Jurkat, Clone E6-1 (cell line): Measurements from ENCODE around the gene COPS8.

ENCODE experiments used
- DNase-seq: peaks from one replicate; pipeline ENCODE4 v3.0.0-alpha.2; 2011; ENCODE audit warnings: low read depth, low spot score
- H3K4me3 ChIP-seq: 2 replicates; pipeline ENCODE4 v1.5.1; 2011; ENCODE audit warnings: mild to moderate bottlenecking, low read length, control low read depth, moderate library complexity

The COPS8 gene

GRCh38 chr2:237096911-237097310 lies 11.2 kb downstream of the COPS8 start:
- no peak overlapping the region for H3K4me3 ChIP-seq
- no peak for DNase-seq

DNA sequence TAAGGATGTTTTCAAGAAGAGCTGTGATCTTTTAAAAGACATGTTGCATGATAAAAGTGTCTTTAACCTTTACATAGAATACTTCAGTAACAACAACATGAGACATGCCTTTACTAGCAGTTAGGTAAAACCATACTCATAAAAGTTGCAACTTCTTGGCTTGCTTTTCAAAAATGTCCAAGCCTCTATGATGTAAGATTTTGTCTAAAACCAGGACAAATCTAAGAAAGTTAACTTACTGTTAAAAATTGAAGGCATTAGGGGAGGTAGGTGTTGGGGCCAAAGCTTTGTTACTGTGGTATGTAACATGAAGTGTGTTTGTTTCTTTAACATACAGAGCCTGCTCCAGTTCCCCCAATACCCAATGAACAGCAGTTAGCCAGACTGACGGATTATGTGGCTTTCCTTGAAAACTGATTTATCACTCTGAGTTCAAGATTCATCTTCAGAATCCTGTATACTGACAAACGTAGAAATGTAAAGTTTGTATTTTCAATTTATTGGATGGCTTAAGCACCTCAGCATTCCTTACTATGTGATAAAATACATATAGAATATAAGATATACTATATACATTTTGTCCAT lies 11.7 kb downstream of the COPS8 start:
- no peak for DNase-seq
- no peak overlapping the region for H3K4me3 ChIP-seq

DNA sequence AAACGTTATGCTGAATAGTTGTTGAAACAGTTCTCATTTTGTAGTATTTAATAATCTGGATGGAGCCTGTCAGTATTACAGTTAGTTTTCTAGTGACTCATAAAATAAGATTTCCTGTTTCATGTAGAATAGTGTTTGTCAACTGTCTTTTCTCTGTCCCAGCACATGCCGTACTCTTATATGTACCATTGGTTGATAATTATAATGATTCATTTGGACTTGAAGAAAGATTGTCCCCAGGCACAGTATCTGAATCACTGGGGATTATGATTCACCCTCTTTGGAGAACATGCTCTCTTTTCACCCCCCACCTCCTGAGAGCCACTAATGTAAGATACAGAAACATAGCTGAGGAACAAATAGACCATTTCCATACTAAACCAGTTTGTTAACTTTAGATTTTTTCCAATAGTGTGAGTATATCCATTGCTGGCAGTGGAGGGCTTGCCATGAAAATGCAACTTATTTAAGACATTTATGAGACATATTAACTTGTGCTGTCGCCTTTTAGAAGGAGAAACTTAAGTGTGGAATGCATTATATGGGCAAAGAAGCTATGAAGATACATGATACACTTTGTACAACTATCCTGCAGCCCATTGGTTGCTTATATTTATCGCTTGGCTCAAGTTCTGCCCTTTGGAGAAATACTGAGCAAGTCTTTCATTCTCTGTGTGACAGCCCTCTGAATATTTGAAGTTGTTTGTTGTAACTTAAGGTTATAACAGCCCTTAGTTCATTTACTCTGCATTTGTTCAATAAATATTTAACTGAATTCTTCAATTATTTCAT lies 12.4 kb downstream of the COPS8 start:
- no peak overlapping the region for H3K4me3 ChIP-seq
- no peak for DNase-seq

- DNase-seq, result no peak
- no peak overlapping the region for H3K4me3 ChIP-seq
Observed at GRCh38 chr2:237099804-237100203, 14.1 kb downstream of the COPS8 start.

DNA sequence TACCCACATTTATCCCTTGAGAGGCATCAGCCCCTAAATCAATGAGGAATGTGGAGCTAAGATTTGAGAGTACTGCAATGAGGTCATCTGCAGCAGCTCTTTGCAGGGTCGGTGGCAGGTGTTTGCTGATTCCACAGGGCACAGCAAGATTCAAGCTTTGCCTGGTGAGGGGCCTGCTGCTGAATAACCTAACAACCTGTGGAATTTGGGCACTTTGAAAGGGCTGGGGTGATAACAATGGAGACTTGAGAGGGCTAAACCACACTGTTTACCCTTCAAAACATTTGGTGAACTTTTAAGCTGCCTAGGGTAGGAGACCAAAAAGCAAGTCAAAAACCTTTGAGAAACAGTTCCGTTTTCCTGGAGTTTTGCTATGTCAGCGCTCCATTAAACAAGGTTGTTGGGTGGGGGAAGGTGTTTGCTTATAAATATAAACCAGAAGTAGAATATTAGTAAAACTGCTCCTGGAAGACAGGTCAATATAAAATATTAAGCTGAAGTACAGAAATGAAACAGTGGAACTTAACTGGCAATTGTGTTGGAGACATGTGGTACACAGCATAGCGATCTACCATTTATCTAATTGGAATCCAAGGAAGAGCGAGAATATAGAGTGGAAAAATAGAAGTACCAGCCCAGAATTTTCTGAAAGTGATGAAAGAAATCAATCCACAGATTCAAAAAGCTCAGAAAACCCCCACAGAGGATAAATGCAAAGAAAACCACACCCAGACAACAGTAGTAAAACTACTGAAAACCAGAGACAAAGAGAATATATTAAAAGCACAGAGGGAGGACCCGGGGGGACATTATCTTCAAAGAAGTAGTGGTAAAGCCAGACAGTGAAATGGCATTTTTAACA lies 15.7 kb downstream of the COPS8 start:
- no peak for DNase-seq
- H3K4me3 ChIP-seq, result no peak overlapping the region

GRCh38 chr2:237102428-237102827 lies 16.7 kb downstream of the COPS8 start:
- H3K4me3 ChIP-seq, result no peak overlapping the region
- DNase-seq, result no peak

DNA sequence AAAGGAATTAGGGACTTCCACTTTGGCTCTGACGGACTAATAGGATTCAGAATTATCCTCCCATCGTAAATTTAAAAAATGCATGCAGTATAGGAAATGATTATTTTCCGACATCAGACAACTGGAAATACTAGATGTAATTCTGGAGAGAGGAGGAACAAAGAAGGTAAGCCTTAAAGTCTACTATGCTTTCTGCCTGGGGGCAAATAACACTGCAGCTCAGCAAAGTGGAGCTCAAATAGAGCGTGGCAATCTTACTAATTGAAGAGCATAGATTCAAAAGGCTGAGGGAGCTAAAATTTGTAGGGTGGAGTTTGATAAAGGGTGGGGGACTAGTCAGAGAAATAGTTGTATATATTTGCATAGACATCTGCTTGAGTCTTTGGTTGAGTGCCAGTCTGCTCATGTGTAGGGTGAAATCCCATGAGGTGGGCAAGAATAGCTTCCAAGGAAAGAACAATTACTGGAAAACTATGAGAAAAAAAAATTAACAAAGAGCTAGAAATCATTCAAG lies 23.8 kb downstream of the COPS8 start:
- DNase-seq, result no peak

GRCh38 chr2:237113026-237113795 lies 27.5 kb downstream of the COPS8 start:
- H3K4me3 ChIP-seq, result no peak overlapping the region
- no peak for DNase-seq

More for the DNA sequence above, 23.8 kb downstream of the COPS8 start:
- H3K4me3 ChIP-seq, result no peak overlapping the region

GRCh38 chr2:237115870-237116269 lies 30.2 kb downstream of the COPS8 start:
- H3K4me3 ChIP-seq, result no peak overlapping the region
- DNase-seq, result no peak

GRCh38 chr2:237116431-237116830 lies 30.7 kb downstream of the COPS8 start:
- DNase-seq, result no peak
- H3K4me3 ChIP-seq, result no peak overlapping the region

- no peak for DNase-seq
- no peak overlapping the region for H3K4me3 ChIP-seq
Observed at GRCh38 chr2:237118025-237118424, 32.3 kb downstream of the COPS8 start.

DNA sequence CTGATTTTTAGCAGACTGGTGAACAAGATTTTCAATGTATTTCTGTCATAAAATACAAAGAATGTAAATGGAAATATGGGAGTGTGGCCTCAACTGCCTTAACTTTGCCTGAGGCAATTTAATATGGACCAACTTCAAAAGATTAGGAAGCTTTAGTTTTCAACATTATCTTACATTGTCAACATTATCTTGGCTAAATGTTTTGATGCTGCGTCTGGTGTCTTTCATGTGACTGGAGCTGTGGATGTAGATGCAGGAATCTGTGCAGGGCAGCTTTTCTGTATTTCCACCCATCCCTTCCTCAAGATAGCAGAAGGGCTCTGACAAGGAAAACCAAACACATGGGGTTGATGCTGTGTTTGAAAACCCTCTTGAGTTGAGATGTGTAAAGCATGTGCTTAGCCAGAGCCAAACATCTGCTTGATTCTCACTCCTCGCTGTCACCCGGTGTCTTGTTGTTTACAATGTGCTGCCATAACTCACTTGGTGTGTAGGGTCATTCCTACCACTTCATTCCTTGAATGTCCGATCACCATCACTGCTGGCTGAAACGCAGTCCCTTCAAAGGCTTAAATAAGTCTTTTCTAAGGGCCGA lies 33.0 kb downstream of the COPS8 start:
- no peak for DNase-seq
- H3K4me3 ChIP-seq, result no peak overlapping the region

GRCh38 chr2:237120916-237121315 lies 35.2 kb downstream of the COPS8 start:
- no peak for DNase-seq

DNA sequence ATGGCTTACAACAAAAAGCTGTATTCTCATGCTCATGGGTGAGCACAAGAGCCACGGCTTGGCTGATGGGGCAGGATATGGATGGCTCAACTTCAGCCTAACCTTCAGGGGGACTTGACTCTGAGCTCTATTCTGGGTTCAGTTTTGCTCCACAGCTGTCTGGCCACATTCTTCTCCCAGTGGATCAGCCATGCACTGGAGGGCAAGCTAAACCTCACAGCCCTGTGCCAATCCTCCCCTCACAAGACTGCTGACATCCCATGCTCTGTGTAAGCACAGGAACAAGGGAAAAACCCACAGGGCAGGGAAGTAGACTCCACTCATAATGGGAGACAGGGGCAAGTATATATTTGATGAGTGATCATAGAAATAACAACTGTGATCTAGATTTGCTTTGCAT lies 35.6 kb downstream of the COPS8 start:
- no peak for DNase-seq
- H3K4me3 ChIP-seq, result no peak overlapping the region

More at GRCh38 chr2:237120916-237121315, 35.2 kb downstream of the COPS8 start:
- no peak overlapping the region for H3K4me3 ChIP-seq

DNA sequence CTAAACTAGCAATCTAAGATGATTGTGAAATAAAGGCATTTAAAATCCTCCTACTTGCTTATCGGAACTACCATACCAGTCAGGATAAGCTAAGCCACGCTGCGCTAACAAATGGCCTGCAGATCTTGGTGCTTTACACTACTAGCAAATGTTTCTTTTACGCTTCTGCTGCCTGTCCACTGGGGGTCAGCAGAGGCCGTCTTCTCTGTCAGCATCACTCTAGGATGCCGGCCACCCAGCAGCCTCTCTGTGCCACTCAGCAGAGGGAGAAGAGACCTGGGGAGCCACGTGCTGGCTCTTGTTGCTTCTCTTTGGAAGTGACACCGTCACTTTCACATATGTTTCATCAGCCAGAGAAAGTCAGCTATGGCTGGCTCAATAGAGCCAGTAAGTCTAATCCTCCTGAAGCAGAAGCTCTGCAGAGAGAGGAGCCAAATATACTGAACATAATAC lies 36.6 kb downstream of the COPS8 start:
- no peak overlapping the region for H3K4me3 ChIP-seq
- peak; percentile 49 for DNase-seq

DNA sequence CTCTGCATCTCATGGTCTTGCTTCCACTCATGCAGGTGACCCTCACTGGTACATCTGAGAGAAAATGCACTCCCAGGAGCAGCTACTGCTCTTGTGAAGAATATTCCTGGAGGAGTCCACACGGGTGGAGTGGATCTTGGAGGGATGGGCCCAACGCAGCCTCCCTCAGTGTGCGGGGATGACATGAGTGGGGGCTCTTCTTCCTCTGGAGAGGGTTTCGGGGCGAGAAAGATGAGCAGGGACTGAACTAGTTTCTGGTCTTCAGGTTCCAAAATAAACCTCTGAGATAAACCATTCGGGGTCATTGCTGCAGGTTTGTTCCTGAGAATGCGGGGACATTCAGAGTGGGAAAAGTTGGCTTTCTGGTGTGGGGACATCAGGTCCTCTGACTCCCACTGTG lies 39.1 kb downstream of the COPS8 start:
- H3K4me3 ChIP-seq, result no peak overlapping the region
- DNase-seq, result no peak

GRCh38 chr2:237125967-237126366 lies 40.3 kb downstream of the COPS8 start:
- H3K4me3 ChIP-seq, result no peak overlapping the region
- DNase-seq, result no peak

GRCh38 chr2:237126519-237127174 lies 41.0 kb downstream of the COPS8 start:
- H3K4me3 ChIP-seq, result no peak overlapping the region
- DNase-seq, result no peak
